K562 (cell line): ENCODE measurements around the gene SCGB1A1. TPM values are rescaled to one million over a fixed set of nuclear protein-coding genes. Genes with fewer than 3 reads are reported as not detected.

Experiments used
- CEBPG ChIP-seq, 3 experiments: fragments of 200-800 bp in 1 of 3; sonication (Bioruptor generic) in 1 of 3; sonication (generic) in 1 of 3; formaldehyde crosslinking in 1 of 3; IDR thresholded peaks in 2 of 3; conservative IDR thresholded peaks in 1 of 3; 2 replicates each; pipeline versions ENCODE4 v1.6.1 to v1.8.0; 2016 to 2022; ENCODE audit warnings: missing compliant biosample characterization in 2 of 3, missing genetic modification characterization in 2 of 3, mild to moderate bottlenecking in 1 of 3, missing genetic modification reagents in 1 of 3
- DIDO1 ChIP-seq: fragments of 450-650 bp; IDR thresholded peaks from 2 replicates; pipeline ENCODE4 v1.6.1; 2016; ENCODE audit warnings: low read depth, missing biosample characterization, missing genetic modification characterization
- ELF1 ChIP-seq: fragments of 200-800 bp; sonication (Bioruptor generic); IDR thresholded peaks from 2 replicates; pipeline ENCODE4 v1.6.1; 2016; ENCODE audit warnings: missing genetic modification characterization, missing compliant biosample characterization
- FOXK2 ChIP-seq, 2 experiments: fragments of 450-650 bp; IDR thresholded peaks in 1 of 2; conservative IDR thresholded peaks in 1 of 2; 2 replicates each; pipeline ENCODE4 v1.6.1; 2016; ENCODE audit warnings: low read depth in 2 of 2, mild to moderate bottlenecking in 1 of 2
- HNRNPK ChIP-seq: fragments of 200-400 bp; formaldehyde crosslinking; IDR thresholded peaks from one replicate; pipeline ENCODE4 v1.6.1; 2018; ENCODE audit warnings: mild to moderate bottlenecking, low read depth, low read length; ENCODE audit not compliant: poor library complexity, severe bottlenecking
- KLF1 ChIP-seq: fragments of 450-650 bp; IDR thresholded peaks from 2 replicates; pipeline ENCODE4 v1.6.1; 2016; ENCODE audit warnings: missing genetic modification characterization, missing compliant biosample characterization
- MYNN ChIP-seq, 2 experiments: sonication (generic); formaldehyde crosslinking in 1 of 2; IDR thresholded peaks; 2 replicates each; pipeline versions ENCODE4 v1.5.0 to v1.6.1; 2016 to 2020; ENCODE audit warnings: antibody characterized with exemption in 1 of 2, missing genetic modification reagents in 1 of 2
- NFE2L1 ChIP-seq: fragments of 450-650 bp; IDR thresholded peaks from 2 replicates; pipeline ENCODE4 v1.6.1; 2016; ENCODE audit warnings: missing genetic modification characterization, low read depth, mild to moderate bottlenecking, missing compliant biosample characterization, moderate library complexity, borderline replicate concordance
- NR1H2 ChIP-seq: sonication (generic); formaldehyde crosslinking; IDR thresholded peaks from 2 replicates; pipeline ENCODE4 v1.4.0; 2020; ENCODE audit warnings: mild to moderate bottlenecking, missing genetic modification reagents
- POU5F1 ChIP-seq: fragments of 150-350 bp; IDR thresholded peaks from 2 replicates; pipeline ENCODE4 v1.6.1; 2014; ENCODE audit warnings: borderline replicate concordance, low read length, low read depth, mild to moderate bottlenecking; ENCODE audit not compliant: partially characterized antibody
- TCF7L2 ChIP-seq: fragments of 150-350 bp; IDR thresholded peaks from 2 replicates; pipeline ENCODE4 v1.6.1; 2016; ENCODE audit warnings: low read depth, mild to moderate bottlenecking, low read length, moderate library complexity
- ZFP30 ChIP-seq: fragments of 250-450 bp; sonication (Bioruptor Pico); IDR thresholded peaks from 2 replicates; pipeline ENCODE4 v1.8.0; 2022; ENCODE audit warnings: moderate library complexity, mild to moderate bottlenecking, inconsistent platforms, borderline replicate concordance
- ZNF282 ChIP-seq: sonication (generic); formaldehyde crosslinking; IDR thresholded peaks from 2 replicates; pipeline ENCODE4 v1.8.1; 2023; ENCODE audit warnings: missing genetic modification reagents
- ZNF785 ChIP-seq: fragments of 250-450 bp; sonication (Bioruptor Pico); IDR thresholded peaks from 2 replicates; pipeline ENCODE4 v1.4.0; 2020; ENCODE audit warnings: mild to moderate bottlenecking
- polyA plus RNA-seq, 8 experiments: library from polyadenylated mRNA; depleted of rRNA in 4 of 8; stranded (reverse) in 5 of 8; unstranded in 3 of 8; fragments of >200 nt; fragmentation: Nextera tagmentation in 2 of 8; fragmentation: Illumina TruSeq in 1 of 8; extraction: Ambion mirVana in 2 of 8; extraction: Trizol in 1 of 8; gene quantifications; 2 replicates each; pipeline versions ENCODE4 v1.2.1 to v1.2.3, GENCODE V29; 2011 to 2014; ENCODE audit warnings: inconsistent platforms in 1 of 8, missing spikeins in 1 of 8
- total RNA-seq, 7 experiments: library from RNA; depleted of rRNA in 6 of 7; stranded (reverse); fragments of >200 nt in 6 of 7; fragmentation: Illumina TruSeq in 2 of 7; extraction: Trizol in 2 of 7; gene quantifications; 2 replicates each; pipeline versions ENCODE4 v1.2.1 to v1.2.3, GENCODE V29; 2011 to 2021; ENCODE audit warnings: low replicate concordance in 1 of 7
- TF ChIP-seq, protein P1 (sequence below), 2 experiments: fragments of 450-650 bp; conservative IDR thresholded peaks; 2 replicates each; pipeline ENCODE4 v1.6.1; 2017; ENCODE audit warnings: mild to moderate bottlenecking in 2 of 2, moderate library complexity in 2 of 2
- TF ChIP-seq, protein P2 (sequence below): fragments of 450-650 bp; IDR thresholded peaks from 2 replicates; pipeline ENCODE4 v1.6.1; 2016; ENCODE audit warnings: low read depth, mild to moderate bottlenecking, moderate library complexity
- TF ChIP-seq, protein P3 (sequence below): sonication (generic); formaldehyde crosslinking; IDR thresholded peaks from 2 replicates; pipeline ENCODE4 v1.8.1; 2022; ENCODE audit warnings: missing genetic modification reagents
- TF ChIP-seq, protein P4 (sequence below): fragments of 250-450 bp; sonication (Bioruptor Pico); IDR thresholded peaks from 2 replicates; pipeline ENCODE4 v1.5.0; 2020; ENCODE audit warnings: mild to moderate bottlenecking, borderline replicate concordance
- TF ChIP-seq, protein P5 (sequence below): fragments of 450-650 bp; IDR thresholded peaks from one replicate; pipeline ENCODE4 v1.6.1; 2018; ENCODE audit warnings: mild to moderate bottlenecking, moderate library complexity; ENCODE audit not compliant: partially characterized antibody

Gene SCGB1A1
- total and polyA plus RNA-seq, 9 of the 15 experiments (the other 6 are each of a cell fraction or from before 2014, with no cell fraction given) = 0.55 TPM; not detected in 8

DNA sequence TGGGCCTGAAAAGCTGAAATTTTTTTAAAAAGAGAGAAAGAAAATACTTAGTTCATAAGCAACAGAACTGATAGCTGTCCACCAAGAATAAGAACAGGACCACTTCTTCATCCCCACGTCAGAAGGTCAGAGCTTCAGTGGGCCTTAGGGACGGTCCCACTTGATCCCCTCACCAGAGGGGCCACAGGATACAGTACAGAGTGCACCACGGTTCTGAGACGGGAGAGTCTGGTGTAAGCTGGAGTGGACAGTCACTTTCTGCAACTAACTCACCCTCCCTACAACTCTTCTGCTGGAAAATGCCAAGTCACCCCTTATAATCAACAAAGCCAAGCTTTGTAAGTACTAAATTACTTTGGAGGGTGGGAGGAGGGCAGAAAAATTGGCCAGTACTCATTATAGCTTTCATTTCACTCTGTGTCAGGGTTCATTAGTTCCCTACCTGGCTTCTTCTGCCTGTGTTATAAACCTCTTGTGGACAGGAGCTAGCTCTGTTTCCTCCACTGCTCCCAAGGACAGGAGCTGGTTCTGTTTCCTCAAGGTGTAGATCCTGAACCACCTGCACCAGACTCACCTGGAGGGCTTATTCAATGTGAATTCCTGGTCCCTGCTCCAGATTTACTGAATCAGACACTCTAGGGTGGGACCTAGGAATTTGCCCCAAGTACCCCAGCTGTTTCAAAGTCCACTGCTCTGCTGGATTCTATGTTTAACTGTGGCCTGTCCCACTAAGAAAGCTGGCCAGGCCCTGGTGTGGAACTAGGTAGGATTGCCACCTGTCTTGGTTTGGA, 39.6 kb downstream of the SCGB1A1 start (continued):
- TF ChIP-seq FOXK2 (conservative IDR thresholded peaks at IDR 0.05 in 1 of 2, IDR thresholded peaks at IDR 0.05 in 1 of 2; ENCODE audit: low read depth in 2 of 2) (peak; percentile 90 to 92), POU5F1 (no peak), CEBPG (CRISPR knock-in tag; IDR thresholded peaks at IDR 0.05) (no peak), CEBPG (tag; conservative IDR thresholded peaks at IDR 0.05 in 1 of 2, IDR thresholded peaks at IDR 0.05 in 1 of 2) (no peak), ELF1 (no peak), NFE2L1 (peak; percentile 95), HNRNPK (no peak), NR1H2 (no peak), ZFP30 (CRISPR knock-in tag) (no peak), ZNF785 (CRISPR knock-in tag) (no peak), MYNN (IDR thresholded peaks at IDR 0.05) (no peak), MYNN (CRISPR knock-in tag; IDR thresholded peaks at IDR 0.05) (no peak), TCF7L2 (no peak), ZNF282 (no peak), KLF1 (tag) (no peak), DIDO1 (tag) (no peak)
- TF ChIP-seq, protein P1, sequence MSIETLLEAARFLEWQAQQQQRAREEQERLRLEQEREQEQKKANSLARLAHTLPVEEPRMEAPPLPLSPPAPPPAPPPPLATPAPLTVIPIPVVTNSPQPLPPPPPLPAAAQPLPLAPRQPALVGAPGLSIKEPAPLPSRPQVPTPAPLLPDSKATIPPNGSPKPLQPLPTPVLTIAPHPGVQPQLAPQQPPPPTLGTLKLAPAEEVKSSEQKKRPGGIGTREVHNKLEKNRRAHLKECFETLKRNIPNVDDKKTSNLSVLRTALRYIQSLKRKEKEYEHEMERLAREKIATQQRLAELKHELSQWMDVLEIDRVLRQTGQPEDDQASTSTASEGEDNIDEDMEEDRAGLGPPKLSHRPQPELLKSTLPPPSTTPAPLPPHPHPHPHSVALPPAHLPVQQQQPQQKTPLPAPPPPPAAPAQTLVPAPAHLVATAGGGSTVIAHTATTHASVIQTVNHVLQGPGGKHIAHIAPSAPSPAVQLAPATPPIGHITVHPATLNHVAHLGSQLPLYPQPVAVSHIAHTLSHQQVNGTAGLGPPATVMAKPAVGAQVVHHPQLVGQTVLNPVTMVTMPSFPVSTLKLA (conservative IDR thresholded peaks at IDR 0.05) = 0 out of 4 replicates have a peak, but pooled peaks of 1 of the 2 experiments have one; percentile 15
- TF ChIP-seq, protein P2, sequence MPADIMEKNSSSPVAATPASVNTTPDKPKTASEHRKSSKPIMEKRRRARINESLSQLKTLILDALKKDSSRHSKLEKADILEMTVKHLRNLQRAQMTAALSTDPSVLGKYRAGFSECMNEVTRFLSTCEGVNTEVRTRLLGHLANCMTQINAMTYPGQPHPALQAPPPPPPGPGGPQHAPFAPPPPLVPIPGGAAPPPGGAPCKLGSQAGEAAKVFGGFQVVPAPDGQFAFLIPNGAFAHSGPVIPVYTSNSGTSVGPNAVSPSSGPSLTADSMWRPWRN = no peak
- TF ChIP-seq, protein P3, sequence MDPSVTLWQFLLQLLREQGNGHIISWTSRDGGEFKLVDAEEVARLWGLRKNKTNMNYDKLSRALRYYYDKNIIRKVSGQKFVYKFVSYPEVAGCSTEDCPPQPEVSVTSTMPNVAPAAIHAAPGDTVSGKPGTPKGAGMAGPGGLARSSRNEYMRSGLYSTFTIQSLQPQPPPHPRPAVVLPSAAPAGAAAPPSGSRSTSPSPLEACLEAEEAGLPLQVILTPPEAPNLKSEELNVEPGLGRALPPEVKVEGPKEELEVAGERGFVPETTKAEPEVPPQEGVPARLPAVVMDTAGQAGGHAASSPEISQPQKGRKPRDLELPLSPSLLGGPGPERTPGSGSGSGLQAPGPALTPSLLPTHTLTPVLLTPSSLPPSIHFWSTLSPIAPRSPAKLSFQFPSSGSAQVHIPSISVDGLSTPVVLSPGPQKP (CRISPR knock-in tag) = no peak
- TF ChIP-seq, protein P4, sequence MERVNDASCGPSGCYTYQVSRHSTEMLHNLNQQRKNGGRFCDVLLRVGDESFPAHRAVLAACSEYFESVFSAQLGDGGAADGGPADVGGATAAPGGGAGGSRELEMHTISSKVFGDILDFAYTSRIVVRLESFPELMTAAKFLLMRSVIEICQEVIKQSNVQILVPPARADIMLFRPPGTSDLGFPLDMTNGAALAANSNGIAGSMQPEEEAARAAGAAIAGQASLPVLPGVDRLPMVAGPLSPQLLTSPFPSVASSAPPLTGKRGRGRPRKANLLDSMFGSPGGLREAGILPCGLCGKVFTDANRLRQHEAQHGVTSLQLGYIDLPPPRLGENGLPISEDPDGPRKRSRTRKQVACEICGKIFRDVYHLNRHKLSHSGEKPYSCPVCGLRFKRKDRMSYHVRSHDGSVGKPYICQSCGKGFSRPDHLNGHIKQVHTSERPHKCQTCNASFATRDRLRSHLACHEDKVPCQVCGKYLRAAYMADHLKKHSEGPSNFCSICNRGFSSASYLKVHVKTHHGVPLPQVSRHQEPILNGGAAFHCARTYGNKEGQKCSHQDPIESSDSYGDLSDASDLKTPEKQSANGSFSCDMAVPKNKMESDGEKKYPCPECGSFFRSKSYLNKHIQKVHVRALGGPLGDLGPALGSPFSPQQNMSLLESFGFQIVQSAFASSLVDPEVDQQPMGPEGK = no peak
- TF ChIP-seq, protein P5, sequence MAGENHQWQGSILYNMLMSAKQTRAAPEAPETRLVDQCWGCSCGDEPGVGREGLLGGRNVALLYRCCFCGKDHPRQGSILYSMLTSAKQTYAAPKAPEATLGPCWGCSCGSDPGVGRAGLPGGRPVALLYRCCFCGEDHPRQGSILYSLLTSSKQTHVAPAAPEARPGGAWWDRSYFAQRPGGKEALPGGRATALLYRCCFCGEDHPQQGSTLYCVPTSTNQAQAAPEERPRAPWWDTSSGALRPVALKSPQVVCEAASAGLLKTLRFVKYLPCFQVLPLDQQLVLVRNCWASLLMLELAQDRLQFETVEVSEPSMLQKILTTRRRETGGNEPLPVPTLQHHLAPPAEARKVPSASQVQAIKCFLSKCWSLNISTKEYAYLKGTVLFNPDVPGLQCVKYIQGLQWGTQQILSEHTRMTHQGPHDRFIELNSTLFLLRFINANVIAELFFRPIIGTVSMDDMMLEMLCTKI = no peak
